NCI-H1092 treated with DMSO at 0.1 percent for 48 hours (cell line): ENCODE results near the gene PDGFA.

Experiments
- DNase-seq: peaks from one replicate; lab custom pipeline; 2025; lab: John Stamatoyannopoulos, UW

The PDGFA gene

GRCh38 chr7:536231-536630 is 16.6 kb upstream of the PDGFA start:
- no peak for DNase-seq

- no peak for DNase-seq
These were observed 15.3 kb upstream of the PDGFA start for GRCh38 chr7:534959-535358.

GRCh38 chr7:534075-534474 is 14.4 kb upstream of the PDGFA start:
- no peak for DNase-seq

- DNase-seq = no peak
These were observed 13.6 kb upstream of the PDGFA start for GRCh38 chr7:533266-533665.

GRCh38 chr7:532379-533143 is 12.9 kb upstream of the PDGFA start:
- no peak for DNase-seq

- no peak for DNase-seq
These were observed 12.1 kb upstream of the PDGFA start for GRCh38 chr7:531777-532176.

- no peak for DNase-seq
These were observed 8.8 kb upstream of the PDGFA start for GRCh38 chr7:528451-528850.

- DNase-seq = no peak
These were observed 8.1 kb upstream of the PDGFA start for GRCh38 chr7:527723-528122.

GRCh38 chr7:526460-527034 is 6.9 kb upstream of the PDGFA start:
- no peak for DNase-seq

GRCh38 chr7:525740-526139 is 6.1 kb upstream of the PDGFA start:
- no peak for DNase-seq

GRCh38 chr7:524800-525199 is 5.2 kb upstream of the PDGFA start:
- DNase-seq = no peak

- DNase-seq = no peak
These were observed 4.0 kb upstream of the PDGFA start for GRCh38 chr7:523347-524336.

GRCh38 chr7:522951-523314 is 3.3 kb upstream of the PDGFA start:
- DNase-seq = no peak

GRCh38 chr7:522071-522950 is 2.7 kb upstream of the PDGFA start:
- no peak for DNase-seq

- no peak for DNase-seq
These were observed 1.8 kb upstream of the PDGFA start for GRCh38 chr7:521221-522070.

GRCh38 chr7:520503-521161 is 986 bp upstream of the PDGFA start:
- DNase-seq = no peak

GRCh38 chr7:518630-519483 is 789 bp downstream of the PDGFA start:
- DNase-seq = peak; percentile 52

- no peak for DNase-seq
These were observed 1.6 kb downstream of the PDGFA start for GRCh38 chr7:517774-518629.
